ENCODE results near the gene LRRC26. TPM values are rescaled to one million over a fixed set of nuclear protein-coding genes. Genes with fewer than 3 reads are reported as not detected.

LRRC26 gene
- total RNA-seq: 0.62 TPM

DNA sequence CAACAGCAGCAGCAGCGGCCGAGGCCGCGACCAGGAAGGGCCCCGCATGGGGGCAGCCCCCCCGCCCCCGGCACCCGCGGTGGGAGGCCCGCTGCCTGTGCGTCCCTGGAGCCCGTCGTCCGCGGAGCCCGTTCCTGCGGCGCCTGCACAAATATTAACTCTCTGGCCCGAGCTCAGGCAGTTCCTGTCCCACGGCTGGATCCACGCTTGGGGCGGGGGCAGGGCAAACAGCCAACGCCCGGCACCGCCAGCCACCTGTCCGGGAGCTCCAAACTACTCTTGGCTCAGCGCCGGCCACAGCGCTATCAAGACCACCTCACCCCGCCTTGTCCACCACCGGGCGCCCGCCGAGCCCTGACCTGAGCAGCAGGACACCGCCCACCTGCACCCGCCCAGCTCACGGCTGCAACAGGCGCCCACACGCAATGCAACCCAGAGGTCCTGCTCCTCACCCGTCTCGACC lies at the start of gene LRRC26:
Gene LRRC26 (minus strand): TSS at position 156 of the 463 bp plus-strand sequence. CDS start 108 bp downstream, at position 48.
- DNase-seq: no peak

- no peak for DNase-seq
Observed at GRCh38 chr9:137218754-137219271, 49.0 kb upstream of the LRRC26 start.

DNA sequence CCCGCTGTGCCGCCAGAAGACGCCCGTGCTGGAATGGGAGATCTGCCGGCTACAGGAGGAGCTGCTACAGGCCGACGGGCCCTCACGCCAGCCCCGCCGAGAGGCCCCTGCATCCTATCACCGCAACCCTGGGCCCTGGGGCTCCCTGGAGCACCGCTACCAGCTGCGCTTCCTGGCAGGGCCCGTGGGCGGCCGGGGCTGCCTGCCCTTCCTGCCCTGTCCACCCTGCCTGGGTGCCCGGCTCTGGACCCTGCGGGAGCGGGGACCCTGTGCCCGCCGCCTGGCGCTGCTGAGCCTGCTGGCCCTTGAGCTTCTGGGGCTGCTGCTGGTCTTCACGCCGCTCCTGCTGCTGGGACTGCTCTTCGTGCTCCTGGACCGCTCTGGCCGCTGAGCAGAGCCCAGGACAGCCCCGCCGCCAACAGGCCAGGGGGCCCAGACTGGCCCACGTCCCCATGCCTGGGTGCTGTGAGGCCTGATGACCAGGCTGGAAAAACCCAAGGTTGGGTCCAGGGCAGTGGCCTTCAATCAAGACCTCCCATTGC lies 48.4 kb upstream of the LRRC26 start:
- DNase-seq: no peak

GRCh38 chr9:137217276-137218211 lies 47.7 kb upstream of the LRRC26 start:
- DNase-seq: no peak

- no peak for DNase-seq
Observed at GRCh38 chr9:137216188-137216965, 46.5 kb upstream of the LRRC26 start.

GRCh38 chr9:137215196-137215986 lies 45.5 kb upstream of the LRRC26 start:
- no peak for DNase-seq

DNA sequence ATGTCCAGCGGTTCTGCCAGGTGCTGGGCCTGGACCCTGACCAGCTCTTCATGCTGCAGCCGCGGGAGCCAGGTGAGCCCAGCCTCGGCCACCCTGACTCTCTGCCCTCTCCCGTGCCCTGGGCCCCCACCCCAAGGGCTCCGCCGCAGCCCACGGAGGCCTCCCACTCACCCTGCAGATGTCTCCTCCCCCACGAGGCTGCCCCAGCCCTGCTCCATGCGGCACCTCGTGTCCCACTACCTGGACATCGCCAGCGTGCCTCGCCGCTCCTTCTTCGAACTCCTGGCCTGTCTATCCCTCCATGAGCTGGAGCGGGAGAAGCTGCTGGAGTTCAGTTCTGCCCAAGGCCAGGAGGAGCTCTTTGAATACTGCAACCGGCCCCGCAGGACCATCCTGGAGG lies 44.8 kb upstream of the LRRC26 start:
- DNase-seq: no peak

- DNase-seq: no peak
Observed at GRCh38 chr9:137213160-137214060, 43.6 kb upstream of the LRRC26 start.

DNA sequence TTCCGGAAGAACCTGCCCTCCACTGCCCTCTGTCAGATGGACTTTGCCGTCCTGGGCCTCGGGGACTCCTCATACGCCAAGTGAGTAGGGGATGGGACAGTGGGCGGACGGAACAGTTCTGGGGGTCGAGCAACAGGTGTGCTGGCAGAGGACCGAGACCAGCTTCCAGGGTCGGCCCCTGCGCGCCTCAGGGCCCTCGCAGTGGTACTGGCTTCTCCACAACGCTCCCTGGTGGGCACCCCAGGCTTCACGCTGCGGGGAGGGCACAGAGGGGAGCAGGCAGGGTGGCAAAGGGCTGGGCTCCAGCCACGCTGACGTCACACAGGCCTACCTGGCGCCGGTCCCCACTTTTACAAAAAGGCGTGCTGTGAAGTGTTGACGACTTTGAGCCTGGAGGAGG lies 42.7 kb upstream of the LRRC26 start:
- DNase-seq: no peak

- no peak for DNase-seq
Observed at GRCh38 chr9:137211532-137211931, 41.7 kb upstream of the LRRC26 start.

DNA sequence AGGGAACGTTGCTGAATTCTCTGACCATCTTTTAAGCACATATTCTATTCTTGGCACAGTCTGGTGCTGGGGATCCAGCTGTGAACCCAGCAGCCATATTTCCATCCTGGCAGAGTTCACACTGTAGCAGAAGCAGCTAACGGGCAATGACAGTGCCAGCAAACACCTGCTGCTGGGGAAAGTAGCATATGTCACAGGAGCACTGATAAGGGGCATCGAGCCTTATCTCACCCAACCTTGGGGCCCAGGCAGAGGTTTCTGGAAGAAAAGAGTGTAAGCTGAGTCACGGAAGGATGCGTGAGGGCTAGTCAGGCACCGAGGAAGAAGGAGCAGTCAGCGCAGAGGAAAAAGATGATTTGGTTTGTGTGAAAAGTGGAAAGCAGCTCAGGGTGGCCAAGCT lies 36.8 kb upstream of the LRRC26 start:
- DNase-seq: no peak

GRCh38 chr9:137205126-137206069 lies 35.5 kb upstream of the LRRC26 start, which contains the start of the genes NDOR1 and TMEM203:
TSS of gene NDOR1 (plus strand) at chr9:137205700. CDS start at chr9:137205778, 78 bp downstream.
TSS of gene TMEM203 (minus strand) at chr9:137205648. CDS start at chr9:137205414, 234 bp downstream.
- DNase-seq: peak; percentile 86

DNA sequence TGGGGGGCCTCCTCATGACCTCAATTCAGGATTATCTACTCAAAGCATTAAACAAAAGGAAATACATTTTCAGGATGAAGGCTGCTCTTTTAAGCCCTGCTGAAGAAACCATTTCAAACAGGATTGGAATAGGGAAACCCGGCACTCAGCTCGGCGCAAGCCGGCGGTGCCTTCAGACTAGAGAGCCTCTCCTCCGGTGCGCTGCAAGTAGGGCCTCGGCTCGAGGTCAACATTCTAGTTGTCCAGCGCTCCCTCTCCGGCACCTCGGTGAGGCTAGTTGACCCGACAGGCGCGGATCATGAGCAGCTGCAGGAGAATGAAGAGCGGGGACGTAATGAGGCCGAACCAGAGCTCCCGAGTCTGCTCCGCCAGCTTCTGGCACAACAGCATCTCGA lies 34.9 kb upstream of the LRRC26 start:
- no peak for DNase-seq

DNA sequence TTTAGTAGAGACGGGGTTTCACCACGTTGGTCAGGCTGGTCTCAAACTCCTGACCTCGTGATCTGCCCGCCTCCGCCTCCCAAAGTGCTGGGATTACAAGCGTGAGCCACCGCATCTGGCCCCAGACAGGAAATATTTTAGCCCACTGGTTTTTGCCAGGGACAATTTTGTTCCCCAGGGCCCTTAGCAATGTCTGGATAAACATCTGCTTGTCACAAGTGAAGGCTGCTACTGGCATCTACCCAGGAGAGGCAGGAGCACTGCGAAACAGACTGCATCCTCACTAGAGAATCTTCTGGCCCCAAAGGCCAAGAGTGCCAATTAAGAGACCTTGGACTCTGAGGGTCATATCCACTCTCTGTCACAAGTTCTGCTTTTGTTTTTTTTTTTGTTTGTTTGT lies 33.1 kb upstream of the LRRC26 start:
- no peak for DNase-seq

GRCh38 chr9:137201205-137201868 lies 31.5 kb upstream of the LRRC26 start:
- no peak for DNase-seq

- DNase-seq: peak; percentile 99
Observed at GRCh38 chr9:137200311-137201204, 30.7 kb upstream of the LRRC26 start, which contains the start of gene TPRN. TSS of gene TPRN (minus strand) at chr9:137200741. CDS start at chr9:137200711, 30 bp downstream.

- no peak for DNase-seq
Observed at GRCh38 chr9:137199411-137200121, 29.7 kb upstream of the LRRC26 start.

Data from occipital lobe (tissue), 2 donors.